ENCODE results near the gene TMEM131.

Gene TMEM131

GRCh38 chr2:97726261-97727064, 269.3 kb downstream of the TMEM131 start:
- no peaks in the 10 kb centered on the region for H3K27me3 ChIP-seq (ENCODE audit: insufficient read depth, poor library complexity, severe bottlenecking)
- TF ChIP-seq CTCF (IDR thresholded peaks at IDR 0.05; ENCODE audit: insufficient read depth, low read length) (no peak), REST (IDR thresholded peaks at IDR 0.05; ENCODE audit: insufficient replicate concordance, low read depth) (no peak), POLR2AphosphoS5 (IDR thresholded peaks at IDR 0.05; ENCODE audit: low read depth) (no peak), GABPA (IDR thresholded peaks at IDR 0.05; ENCODE audit: low read depth) (no peak), SPI1 (IDR thresholded peaks at IDR 0.05; ENCODE audit: borderline replicate concordance, low read depth) (no peak)
- DNase-seq (ENCODE audit: low read depth in 1 of 2, low spot score in 1 of 2): no peak
- no peak overlapping the region for H3K27ac ChIP-seq (replicated peaks)
- H3K4me3 ChIP-seq (replicated peaks; ENCODE audit: insufficient read depth, low read length): no peak overlapping the region

- no peak for TF ChIP-seq SPI1 (IDR thresholded peaks at IDR 0.05; ENCODE audit: borderline replicate concordance, low read depth)
- no peak for TF ChIP-seq GABPA (IDR thresholded peaks at IDR 0.05; ENCODE audit: low read depth)
- no peak for TF ChIP-seq POLR2AphosphoS5 (IDR thresholded peaks at IDR 0.05; ENCODE audit: low read depth)
- TF ChIP-seq REST (IDR thresholded peaks at IDR 0.05; ENCODE audit: insufficient replicate concordance, low read depth): no peak
- TF ChIP-seq CTCF (IDR thresholded peaks at IDR 0.05; ENCODE audit: insufficient read depth, low read length): no peak
- DNase-seq (ENCODE audit: low read depth in 1 of 2, low spot score in 1 of 2): no peak
- Histone ChIP-seq H3K27me3 (ENCODE audit: insufficient read depth, poor library complexity, severe bottlenecking) (no peaks in the 10 kb centered on the region), H3K27ac (replicated peaks) (no peak overlapping the region), H3K4me3 (replicated peaks; ENCODE audit: insufficient read depth, low read length) (no peak overlapping the region)
Measured at GRCh38 chr2:97724946-97725688, 270.6 kb downstream of the TMEM131 start.

- Histone ChIP-seq H3K27ac (replicated peaks) (no peak overlapping the region), H3K27me3 (ENCODE audit: insufficient read depth, poor library complexity, severe bottlenecking) (no peaks in the 10 kb centered on the region), H3K4me3 (replicated peaks; ENCODE audit: insufficient read depth, low read length) (no peak overlapping the region)
- TF ChIP-seq POLR2AphosphoS5 (IDR thresholded peaks at IDR 0.05; ENCODE audit: low read depth): no peak
- no peak for TF ChIP-seq CTCF (IDR thresholded peaks at IDR 0.05; ENCODE audit: insufficient read depth, low read length)
- no peak for TF ChIP-seq REST (IDR thresholded peaks at IDR 0.05; ENCODE audit: insufficient replicate concordance, low read depth)
- TF ChIP-seq GABPA (IDR thresholded peaks at IDR 0.05; ENCODE audit: low read depth): no peak
- TF ChIP-seq SPI1 (IDR thresholded peaks at IDR 0.05; ENCODE audit: borderline replicate concordance, low read depth): no peak
- no peak for DNase-seq (ENCODE audit: low read depth in 1 of 2, low spot score in 1 of 2)
Measured at GRCh38 chr2:97724501-97724900, 271.2 kb downstream of the TMEM131 start.

Measured in HL-60 (cell line).